Gastroesophageal sphincter (tissue), 3 donors: ENCODE measurements around the gene JAGN1.
"Not testable (repeated sequence)": the region's sequence is repeated elsewhere in the genome, so short reads cannot be mapped to it uniquely, and the experiment has no call there.

Experiments
- CTCF ChIP-seq, 4 experiments: fragments of 200-600 bp in 2 of 4; fragments of 450-650 bp in 2 of 4; sonication (generic) in 1 of 4; IDR thresholded peaks; one replicate each; pipeline ENCODE4 v1.5.1; 2017 to 2019; ENCODE audit warnings: antibody characterized with exemption in 4 of 4, mild to moderate bottlenecking in 2 of 4, moderate library complexity in 2 of 4
- EP300 ChIP-seq: sonication (generic); formaldehyde crosslinking; IDR thresholded peaks from one replicate; pipeline ENCODE4 v1.6.1; 2017; ENCODE audit warnings: antibody characterized with exemption, mild to moderate bottlenecking
- POLR2A ChIP-seq, 2 donors: fragments of 450-650 bp; IDR thresholded peaks; one replicate each; pipeline ENCODE4 v1.6.1; 2017; ENCODE audit warnings: antibody characterized with exemption in 2 of 2, mild to moderate bottlenecking in 2 of 2, moderate library complexity in 1 of 2
- POLR2AphosphoS5 ChIP-seq: sonication (generic); formaldehyde crosslinking; IDR thresholded peaks from one replicate; pipeline ENCODE4 v1.6.1; 2017; ENCODE audit warnings: antibody characterized with exemption

GRCh38 chr3:9848860-9849259 lies 41.5 kb upstream of the JAGN1 start:
- TF ChIP-seq CTCF (IDR thresholded peaks at IDR 0.05) (peak in 3 of 4 experiments; percentile 61 to 72 (median 65)), POLR2AphosphoS5 (peak; percentile 16)
- TF ChIP-seq POLR2A (IDR thresholded peaks at IDR 0.05); EP300: not testable (repeated sequence)
